NT2/D1 (cell line): ENCODE data around the gene AMIGO1.

ENCODE experiments used
- SUZ12 ChIP-seq: IDR thresholded peaks from 2 replicates; pipeline ENCODE4 v1.6.1; 2011; ENCODE audit not compliant: insufficient read length, insufficient read depth; ENCODE audit errors: extremely low read depth
- YY1 ChIP-seq: IDR thresholded peaks from 2 replicates; pipeline ENCODE4 v1.6.1; 2011; ENCODE audit not compliant: insufficient read length, insufficient read depth
- ZNF274 ChIP-seq: IDR thresholded peaks from 2 replicates; pipeline ENCODE4 v1.6.1; 2011; ENCODE audit warnings: mild to moderate bottlenecking, low read depth, low read length

DNA sequence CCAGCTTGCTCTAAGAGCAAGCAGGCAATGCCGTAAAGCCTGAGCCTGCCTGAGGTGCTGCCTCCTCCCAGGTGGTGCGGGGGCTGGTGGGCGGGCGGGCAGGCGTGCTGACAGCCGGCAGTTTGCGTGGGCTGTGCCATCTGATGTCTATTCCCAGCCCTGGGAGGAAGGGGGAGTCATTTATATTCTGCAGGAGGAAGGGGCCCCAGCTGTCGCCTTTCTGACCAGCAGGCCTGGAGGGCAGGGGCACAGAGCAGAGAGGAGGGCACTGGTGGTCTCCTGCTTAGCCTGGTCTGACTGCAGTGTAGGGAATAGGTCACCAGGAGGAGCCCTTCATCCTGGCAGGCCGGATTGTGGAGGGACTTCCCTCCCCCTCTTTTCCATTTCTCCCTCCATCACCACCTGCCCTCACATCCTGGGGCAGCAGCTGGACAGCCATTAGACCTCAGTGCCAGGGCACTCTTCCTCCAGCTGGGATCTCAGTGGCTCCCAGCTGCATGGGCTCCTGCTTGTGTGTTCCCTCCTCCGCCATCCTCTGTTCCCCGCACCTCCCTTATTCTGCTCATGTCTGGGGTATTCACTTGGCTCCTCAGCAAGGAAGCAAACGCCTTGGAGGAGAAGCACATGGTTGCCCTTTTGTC lies 11.2 kb downstream of the AMIGO1 start:
- TF ChIP-seq YY1 = no peak
- TF ChIP-seq ZNF274 = no peak
- TF ChIP-seq SUZ12 = no peak
